NCI-H146 treated with DMSO at 0.1 percent for 48 hours (cell line): ENCODE measurements around the gene PCDHB7.
"Not testable (repeated sequence)": the region's sequence is repeated elsewhere in the genome, so short reads cannot be mapped to it uniquely, and the experiment has no call there.

Source experiments
- DNase-seq: peaks from one replicate; lab custom pipeline; 2025; ENCODE audit not compliant: unreplicated experiment; lab: John Stamatoyannopoulos, UW

Gene PCDHB7

DNA sequence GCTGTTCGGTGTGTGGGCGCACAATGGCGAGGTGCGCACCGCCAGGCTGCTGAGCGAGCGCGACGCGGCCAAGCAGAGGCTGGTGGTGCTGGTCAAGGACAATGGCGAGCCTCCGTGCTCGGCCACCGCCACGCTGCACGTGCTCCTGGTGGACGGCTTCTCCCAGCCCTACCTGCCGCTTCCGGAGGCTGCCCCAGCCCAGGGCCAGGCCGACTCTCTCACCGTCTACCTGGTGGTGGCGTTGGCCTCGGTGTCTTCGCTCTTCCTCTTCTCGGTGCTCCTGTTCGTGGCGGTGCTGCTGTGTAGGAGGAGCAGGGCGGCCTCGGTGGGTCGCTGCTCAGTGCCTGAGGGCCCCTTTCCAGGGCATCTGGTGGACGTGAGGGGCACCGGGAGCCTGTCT, 7.4 kb downstream of the PCDHB7 start:
- DNase-seq, result not testable (repeated sequence)

DNA sequence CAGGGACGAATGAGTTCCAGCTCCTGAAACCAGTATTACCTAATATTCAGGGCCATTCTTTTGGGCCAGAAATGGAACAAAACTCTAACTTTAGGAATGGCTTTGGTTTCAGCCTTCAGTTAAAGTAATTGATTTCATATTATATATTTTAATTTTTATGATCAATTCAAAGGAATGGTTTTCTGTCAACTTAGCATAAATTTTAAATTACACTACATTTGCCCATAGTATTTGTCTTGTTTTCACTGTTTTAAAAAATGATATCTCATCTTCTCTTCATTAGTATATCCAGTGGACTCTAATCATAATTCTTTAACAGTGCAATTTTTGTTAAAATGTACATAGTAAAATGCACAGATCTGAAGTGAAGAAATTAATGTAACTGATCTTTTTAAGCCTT, 7.9 kb downstream of the PCDHB7 start:
- DNase-seq, result no peak

DNA sequence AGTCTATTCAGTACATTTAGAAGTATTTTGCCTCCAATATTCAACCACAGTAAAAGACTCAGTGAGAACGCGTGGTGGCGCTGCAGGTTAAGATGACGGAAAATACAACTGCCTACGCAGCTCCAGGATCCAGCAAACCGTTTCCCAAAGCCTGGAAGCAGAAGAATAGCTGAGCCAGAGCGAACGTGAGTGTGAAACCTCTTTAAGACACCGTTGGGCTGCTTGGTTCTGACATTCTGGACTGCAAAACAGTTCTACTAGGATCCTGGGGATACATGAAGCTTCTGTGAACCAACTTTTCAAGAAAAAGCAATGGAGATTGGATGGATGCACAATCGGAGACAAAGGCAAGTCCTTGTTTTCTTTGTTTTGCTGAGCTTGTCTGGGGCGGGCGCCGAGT, 9.8 kb downstream of the PCDHB7 start, which contains the start of gene PCDHB16:
Gene PCDHB16, plus strand, starts transcription at position 140 of the 400 bp plus-strand sequence. Its CDS starts 173 bp downstream, at position 313.
- no peak for DNase-seq

DNA sequence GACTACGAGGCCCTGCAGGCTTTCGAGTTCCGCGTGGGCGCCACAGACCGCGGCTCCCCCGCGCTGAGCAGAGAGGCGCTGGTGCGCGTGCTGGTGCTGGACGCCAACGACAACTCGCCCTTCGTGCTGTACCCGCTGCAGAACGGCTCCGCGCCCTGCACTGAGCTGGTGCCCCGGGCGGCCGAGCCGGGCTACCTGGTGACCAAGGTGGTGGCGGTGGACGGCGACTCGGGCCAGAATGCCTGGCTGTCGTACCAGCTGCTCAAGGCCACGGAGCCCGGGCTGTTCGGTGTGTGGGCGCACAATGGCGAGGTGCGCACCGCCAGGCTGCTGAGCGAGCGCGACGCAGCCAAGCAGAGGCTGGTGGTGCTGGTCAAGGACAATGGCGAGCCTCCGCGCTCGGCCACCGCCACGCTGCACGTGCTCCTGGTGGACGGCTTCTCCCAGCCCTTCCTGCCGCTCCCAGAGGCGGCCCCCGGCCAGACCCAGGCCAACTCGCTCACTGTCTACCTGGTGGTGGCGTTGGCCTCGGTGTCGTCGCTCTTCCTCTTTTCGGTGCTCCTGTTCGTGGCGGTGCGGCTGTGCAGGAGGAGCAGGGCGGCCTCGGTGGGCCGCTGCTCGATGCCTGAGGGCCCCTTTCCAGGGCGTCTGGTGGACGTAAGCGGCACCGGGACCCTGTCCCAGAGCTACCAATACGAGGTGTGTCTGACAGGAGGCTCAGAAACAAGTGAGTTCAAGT, 11.8 kb downstream of the PCDHB7 start:
- DNase-seq, result not testable (repeated sequence)

DNA sequence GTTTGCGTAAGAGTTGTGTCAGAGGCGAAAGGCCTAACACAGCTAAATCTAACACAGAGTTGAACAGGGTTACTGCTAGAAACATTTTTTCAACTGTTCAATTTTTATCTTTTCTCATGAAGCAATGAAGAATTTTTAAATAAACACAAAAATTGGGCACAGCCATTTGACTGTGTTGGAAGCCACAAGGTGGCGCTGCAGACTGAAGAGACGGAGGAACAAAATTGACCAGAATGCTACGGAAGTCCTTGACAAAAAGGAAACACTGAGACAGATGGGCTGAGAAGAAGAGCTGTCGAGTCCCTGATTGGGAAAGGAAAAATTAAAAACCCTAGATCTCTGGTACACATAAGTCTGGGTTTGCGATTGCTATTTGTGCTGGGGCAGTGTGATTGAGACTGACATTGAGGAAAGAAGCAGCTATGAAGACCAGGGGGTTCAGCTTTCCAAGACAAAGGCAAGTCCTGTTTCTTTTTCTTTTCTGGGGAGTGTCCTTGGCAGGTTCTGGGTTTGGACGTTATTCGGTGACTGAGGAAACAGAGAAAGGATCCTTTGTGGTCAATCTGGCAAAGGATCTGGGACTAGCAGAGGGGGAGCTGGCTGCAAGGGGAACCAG, 14.6 kb downstream of the PCDHB7 start, which contains the start of gene PCDHB9:
Gene PCDHB9, plus strand, starts transcription at position 265 of the 616 bp plus-strand sequence. Its CDS starts 158 bp downstream, at position 423.
- peak; percentile 45 for DNase-seq

DNA sequence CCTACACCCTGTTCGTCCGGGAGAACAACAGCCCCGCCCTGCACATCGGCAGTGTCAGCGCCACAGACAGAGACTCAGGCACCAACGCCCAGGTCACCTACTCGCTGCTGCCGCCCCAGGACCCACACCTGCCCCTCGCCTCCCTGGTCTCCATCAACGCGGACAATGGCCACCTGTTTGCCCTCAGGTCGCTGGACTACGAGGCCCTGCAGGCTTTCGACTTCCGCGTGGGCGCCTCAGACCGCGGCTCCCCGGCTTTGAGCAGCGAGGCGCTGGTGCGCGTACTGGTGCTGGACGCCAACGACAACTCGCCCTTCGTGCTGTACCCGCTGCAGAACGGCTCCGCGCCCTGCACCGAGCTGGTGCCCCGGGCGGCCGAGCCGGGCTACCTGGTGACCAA, 16.2 kb downstream of the PCDHB7 start:
- not testable (repeated sequence) for DNase-seq

DNA sequence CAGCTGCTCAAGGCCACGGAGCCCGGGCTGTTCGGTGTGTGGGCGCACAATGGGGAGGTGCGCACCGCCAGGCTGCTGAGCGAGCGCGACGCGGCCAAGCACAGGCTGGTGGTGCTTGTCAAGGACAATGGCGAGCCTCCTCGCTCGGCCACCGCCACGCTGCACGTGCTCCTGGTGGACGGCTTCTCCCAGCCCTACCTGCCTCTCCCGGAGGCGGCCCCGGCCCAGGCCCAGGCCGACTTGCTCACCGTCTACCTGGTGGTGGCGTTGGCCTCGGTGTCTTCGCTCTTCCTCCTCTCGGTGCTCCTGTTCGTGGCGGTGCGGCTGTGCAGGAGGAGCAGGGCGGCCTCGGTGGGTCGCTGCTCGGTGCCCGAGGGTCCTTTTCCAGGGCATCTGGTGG, 16.7 kb downstream of the PCDHB7 start:
- not testable (repeated sequence) for DNase-seq

DNA sequence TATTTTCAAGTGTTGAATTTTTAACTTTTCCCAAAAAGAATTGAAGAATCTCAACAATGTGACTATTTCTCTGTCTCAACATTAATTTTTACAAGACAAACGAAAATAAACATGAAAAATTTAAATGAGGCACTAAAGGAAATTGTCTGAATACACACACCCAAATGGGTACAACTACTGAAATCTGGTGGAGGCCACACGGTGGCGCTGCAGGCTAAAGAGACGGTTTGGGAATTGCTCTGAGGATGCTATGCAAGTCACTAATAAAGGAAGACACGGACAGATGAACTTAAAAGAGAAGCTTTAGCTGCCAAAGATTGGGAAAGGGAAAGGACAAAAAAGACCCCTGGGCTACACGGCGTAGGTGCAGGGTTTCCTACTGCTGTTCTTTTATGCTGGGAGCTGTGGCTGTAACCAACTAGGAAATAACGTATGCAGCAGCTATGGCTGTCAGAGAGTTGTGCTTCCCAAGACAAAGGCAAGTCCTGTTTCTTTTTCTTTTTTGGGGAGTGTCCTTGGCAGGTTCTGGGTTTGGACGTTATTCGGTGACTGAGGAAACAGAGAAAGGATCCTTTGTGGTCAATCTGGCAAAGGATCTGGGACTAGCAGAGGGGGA, 19.8 kb downstream of the PCDHB7 start, which contains the start of gene PCDHB10:
Gene PCDHB10, plus strand, starts transcription at position 244 of the 616 bp plus-strand sequence. Its CDS starts 200 bp downstream, at position 444.
- peak; percentile 36 for DNase-seq

DNA sequence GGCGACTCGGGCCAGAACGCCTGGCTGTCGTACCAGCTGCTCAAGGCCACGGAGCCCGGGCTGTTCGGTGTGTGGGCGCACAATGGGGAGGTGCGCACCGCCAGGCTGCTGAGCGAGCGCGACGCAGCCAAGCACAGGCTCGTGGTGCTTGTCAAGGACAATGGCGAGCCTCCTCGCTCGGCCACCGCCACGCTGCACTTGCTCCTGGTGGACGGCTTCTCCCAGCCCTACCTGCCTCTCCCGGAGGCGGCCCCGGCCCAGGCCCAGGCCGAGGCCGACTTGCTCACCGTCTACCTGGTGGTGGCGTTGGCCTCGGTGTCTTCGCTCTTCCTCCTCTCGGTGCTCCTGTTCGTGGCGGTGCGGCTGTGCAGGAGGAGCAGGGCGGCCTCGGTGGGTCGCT, 21.9 kb downstream of the PCDHB7 start:
- not testable (repeated sequence) for DNase-seq

DNA sequence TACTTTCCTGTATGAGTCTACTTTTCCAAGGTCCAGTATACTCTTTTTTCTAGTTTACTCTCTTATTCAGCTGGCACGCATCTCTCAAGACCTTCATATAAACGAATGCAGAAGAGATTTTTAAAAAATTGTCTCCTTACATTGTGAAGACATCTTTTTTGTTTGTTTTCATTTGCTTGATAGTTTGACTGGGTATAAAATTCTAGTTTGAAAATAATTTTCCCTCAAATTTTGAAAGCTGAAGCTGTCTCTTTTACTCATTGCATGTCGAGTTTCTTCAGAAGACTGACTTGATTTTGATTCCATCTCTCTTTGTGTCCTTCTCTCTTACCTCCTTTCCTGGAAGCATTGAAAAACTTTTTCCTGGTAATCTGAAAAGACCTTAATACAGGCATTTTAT, 23.9 kb downstream of the PCDHB7 start:
- no peak for DNase-seq

DNA sequence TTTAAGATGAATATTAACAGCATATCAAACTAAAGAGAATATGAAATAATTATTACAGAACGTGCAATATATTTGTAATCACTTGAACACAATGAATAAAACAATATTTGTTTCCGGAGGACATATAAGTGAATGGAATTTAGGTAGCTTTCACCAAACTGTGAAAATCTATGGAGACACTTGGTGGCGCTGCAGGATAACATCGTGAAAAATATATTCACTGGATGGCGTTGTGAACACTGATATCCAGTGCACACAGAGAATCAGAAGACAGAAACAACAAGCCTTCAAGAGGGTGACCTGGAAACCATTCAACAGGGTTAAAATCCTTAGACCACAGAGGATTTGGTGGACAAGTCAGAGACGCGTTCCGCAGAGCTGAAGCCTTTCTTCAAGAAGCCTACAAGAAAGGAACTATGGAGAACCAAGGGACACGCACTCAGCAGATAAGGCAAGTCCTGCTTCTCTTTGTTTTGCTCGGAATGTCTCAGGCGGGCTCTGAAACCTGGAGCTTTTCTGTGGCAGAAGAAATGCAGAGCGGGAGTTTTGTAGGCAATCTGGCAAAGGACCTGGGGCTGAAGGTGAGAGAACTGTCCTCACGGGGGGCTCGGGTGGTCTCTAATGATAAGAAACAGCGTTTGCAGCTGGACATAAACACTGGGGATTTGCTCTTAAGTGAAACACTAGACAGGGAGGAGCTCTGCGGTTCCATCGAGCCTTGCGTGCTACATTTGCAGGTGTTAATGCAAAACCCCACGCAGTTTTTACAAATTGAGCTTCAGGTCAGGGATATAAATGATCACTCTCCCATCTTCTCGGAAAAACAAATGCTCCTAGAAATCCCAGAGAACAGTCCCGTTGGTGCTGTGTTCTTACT, 27.2 kb downstream of the PCDHB7 start, which contains the start of gene PCDHB11:
Gene PCDHB11, plus strand, starts transcription at position 269 of the 877 bp plus-strand sequence. Its CDS starts 148 bp downstream, at position 417.
- peak; percentile 51 for DNase-seq

DNA sequence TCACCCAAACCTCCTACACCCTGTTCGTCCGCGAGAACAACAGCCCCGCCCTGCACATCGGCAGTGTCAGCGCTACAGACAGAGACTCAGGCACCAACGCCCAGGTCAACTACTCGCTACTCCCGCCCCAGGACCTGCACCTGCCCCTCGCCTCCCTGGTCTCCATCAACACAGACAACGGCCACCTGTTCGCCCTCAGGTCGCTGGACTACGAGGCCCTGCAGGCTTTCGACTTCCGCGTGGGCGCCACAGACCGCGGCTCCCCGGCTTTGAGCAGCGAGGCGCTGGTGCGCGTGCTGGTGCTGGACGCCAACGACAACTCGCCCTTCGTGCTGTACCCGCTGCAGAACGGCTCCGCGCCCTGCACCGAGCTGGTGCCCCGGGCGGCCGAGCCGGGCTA, 28.7 kb downstream of the PCDHB7 start:
- not testable (repeated sequence) for DNase-seq

DNA sequence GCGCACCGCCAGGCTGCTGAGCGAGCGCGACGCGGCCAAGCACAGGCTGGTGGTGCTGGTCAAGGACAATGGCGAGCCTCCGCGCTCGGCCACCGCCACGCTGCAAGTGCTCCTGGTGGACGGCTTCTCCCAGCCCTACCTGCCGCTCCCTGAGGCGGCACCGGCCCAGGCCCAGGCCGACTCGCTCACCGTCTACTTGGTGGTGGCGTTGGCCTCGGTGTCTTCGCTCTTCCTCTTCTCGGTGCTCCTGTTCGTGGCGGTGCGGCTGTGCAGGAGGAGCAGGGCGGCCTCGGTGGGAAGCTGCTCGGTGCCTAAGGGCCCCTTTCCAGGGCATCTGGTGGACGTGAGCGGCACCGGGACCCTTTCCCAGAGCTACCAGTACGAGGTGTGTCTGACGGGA, 29.2 kb downstream of the PCDHB7 start:
- DNase-seq, result not testable (repeated sequence)

DNA sequence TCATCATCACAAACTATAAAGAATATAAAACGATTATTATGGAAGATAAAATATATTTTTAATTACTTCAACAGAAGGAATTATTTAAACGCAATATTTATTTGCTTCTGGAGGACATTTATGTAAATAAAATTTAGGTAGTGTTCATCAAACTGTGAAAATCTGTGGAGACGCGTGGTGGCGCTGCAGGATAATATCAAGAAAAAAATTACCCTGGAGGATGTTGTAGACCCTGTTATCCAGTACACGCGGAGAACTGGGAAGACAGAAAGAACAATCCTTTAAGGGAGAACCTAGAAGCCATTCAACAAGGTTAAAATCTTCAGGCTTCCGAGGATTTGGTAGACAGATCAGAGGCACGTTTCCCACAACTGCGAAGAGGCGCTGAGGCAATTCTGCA, 36.0 kb downstream of the PCDHB7 start, which contains the start of gene PCDHB12:
Gene PCDHB12, plus strand, starts transcription at position 242 of the 400 bp plus-strand sequence. CDS start 189 bp downstream, outside the sequence.
- DNase-seq, result no peak

DNA sequence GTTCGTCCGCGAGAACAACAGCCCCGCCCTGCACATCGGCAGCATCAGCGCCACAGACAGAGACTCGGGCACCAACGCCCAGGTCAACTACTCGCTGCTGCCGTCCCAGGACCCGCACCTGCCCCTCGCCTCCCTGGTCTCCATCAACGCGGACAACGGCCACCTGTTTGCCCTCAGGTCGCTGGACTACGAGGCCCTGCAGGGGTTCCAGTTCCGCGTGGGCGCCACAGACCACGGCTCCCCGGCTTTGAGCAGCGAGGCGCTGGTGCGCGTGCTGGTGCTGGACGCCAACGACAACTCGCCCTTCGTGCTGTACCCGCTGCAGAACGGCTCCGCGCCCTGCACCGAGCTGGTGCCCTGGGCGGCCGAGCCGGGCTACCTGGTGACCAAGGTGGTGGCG, 37.8 kb downstream of the PCDHB7 start:
- not testable (repeated sequence) for DNase-seq

DNA sequence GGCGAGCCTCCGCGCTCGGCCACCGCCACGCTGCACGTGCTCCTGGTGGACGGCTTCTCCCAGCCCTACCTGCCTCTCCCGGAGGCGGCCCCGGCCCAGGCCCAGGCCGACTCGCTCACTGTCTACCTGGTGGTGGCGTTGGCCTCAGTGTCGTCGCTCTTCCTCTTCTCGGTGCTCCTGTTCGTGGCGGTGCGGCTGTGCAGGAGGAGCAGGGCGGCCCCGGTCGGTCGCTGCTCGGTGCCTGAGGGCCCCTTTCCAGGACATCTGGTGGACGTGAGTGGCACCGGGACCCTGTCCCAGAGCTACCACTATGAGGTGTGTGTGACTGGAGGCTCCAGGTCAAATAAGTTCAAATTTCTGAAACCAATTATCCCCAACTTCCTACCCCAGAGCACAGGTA, 38.4 kb downstream of the PCDHB7 start:
- DNase-seq, result not testable (repeated sequence)

DNA sequence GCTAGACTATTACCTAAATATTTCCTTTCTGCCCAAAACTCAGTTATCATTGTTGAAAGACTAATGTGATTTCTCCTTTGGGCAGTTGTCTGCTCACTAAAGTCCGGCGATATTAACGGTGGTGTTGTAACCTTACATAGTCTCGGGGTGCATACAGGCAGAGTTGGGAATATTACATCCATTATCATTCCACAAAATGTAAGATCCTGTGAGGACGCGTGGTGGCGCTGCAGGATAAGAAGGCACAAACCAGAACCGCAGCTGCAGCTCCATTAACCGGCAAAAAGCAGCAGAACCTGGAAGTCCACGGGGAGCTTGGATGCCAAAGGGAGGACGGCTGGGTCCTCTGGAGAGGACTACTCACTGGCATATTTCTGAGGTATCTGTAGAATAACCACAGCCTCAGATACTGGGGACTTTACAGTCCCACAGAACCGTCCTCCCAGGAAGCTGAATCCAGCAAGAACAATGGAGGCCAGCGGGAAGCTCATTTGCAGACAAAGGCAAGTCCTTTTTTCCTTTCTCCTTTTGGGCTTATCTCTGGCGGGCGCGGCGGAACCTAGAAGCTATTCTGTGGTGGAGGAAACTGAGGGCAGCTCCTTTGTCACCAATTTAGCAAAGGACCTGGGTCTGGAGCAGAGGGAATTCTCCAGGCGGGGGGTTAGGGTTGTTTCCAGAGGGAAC, 41.4 kb downstream of the PCDHB7 start, which contains the start of gene PCDHB13:
Gene PCDHB13, plus strand, starts transcription at position 264 of the 684 bp plus-strand sequence. Its CDS starts 205 bp downstream, at position 469.
- not testable (repeated sequence) for DNase-seq

DNA sequence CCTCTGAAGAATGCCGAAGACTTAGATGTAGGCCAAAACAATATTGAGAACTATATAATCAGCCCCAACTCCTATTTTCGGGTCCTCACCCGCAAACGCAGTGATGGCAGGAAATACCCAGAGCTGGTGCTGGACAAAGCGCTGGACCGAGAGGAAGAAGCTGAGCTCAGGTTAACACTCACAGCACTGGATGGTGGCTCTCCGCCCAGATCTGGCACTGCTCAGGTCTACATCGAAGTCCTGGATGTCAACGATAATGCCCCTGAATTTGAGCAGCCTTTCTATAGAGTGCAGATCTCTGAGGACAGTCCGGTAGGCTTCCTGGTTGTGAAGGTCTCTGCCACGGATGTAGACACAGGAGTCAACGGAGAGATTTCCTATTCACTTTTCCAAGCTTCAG, 42.1 kb downstream of the PCDHB7 start:
- not testable (repeated sequence) for DNase-seq

DNA sequence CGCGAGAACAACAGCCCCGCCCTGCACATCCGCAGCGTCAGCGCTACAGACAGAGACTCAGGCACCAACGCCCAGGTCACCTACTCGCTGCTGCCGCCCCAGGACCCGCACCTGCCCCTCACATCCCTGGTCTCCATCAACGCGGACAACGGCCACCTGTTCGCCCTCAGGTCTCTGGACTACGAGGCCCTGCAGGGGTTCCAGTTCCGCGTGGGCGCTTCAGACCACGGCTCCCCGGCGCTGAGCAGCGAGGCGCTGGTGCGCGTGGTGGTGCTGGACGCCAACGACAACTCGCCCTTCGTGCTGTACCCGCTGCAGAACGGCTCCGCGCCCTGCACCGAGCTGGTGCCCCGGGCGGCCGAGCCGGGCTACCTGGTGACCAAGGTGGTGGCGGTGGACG, 43.1 kb downstream of the PCDHB7 start:
- DNase-seq, result not testable (repeated sequence)

DNA sequence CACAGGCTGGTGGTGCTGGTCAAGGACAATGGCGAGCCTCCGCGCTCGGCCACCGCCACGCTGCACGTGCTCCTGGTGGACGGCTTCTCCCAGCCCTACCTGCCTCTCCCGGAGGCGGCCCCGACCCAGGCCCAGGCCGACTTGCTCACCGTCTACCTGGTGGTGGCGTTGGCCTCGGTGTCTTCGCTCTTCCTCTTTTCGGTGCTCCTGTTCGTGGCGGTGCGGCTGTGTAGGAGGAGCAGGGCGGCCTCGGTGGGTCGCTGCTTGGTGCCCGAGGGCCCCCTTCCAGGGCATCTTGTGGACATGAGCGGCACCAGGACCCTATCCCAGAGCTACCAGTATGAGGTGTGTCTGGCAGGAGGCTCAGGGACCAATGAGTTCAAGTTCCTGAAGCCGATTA, 43.6 kb downstream of the PCDHB7 start:
- not testable (repeated sequence) for DNase-seq
